BE2C (cell line): ENCODE results near the gene DDX52.

Experiments
- DNase-seq: peaks from one replicate; pipeline ENCODE4 v3.0.0-alpha.2; 2020
- H3K27me3 ChIP-seq: fragments of 250-450 bp; sonication (Bioruptor Pico); 2 replicates; pipeline ENCODE4 v1.5.1; 2020; ENCODE audit warnings: mild to moderate bottlenecking
- H3K36me3 ChIP-seq: fragments of 250-450 bp; sonication (Bioruptor Pico); 2 replicates; pipeline ENCODE4 v1.5.1; 2020; ENCODE audit warnings: mild to moderate bottlenecking
- H3K4me1 ChIP-seq: fragments of 250-450 bp; sonication (Bioruptor Pico); 2 replicates; pipeline ENCODE4 v1.5.1; 2020
- H3K4me3 ChIP-seq: 2 replicates; pipeline ENCODE4 v1.5.1; 2011; ENCODE audit warnings: low read depth, low read length
- H3K9me3 ChIP-seq: fragments of 250-450 bp; sonication (Bioruptor Pico); 2 replicates; pipeline ENCODE4 v1.5.1; 2020
- CTCF ChIP-seq: IDR thresholded peaks from 2 replicates; pipeline ENCODE4 v1.5.1; 2012; ENCODE audit warnings: mild to moderate bottlenecking, low read depth, low read length

DDX52 gene

DNA sequence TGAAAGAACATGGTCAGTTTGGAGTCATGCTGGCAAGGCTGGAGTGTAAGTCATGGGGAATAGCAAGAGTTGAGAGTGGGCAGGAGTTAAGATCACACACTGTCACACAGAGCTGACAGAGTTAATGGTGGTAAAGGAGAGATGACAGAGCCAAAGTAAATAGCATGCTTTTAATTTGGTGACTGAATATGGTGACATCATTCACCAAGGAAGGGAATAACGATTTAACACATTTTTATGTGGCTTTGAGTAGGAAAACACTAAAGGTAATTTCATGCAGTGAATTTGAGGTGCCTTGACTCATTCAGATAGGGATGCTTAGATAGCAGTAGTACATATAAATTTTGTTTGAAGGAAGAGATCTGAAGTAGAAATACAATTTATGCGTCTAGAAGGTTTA lies 76.1 kb downstream of the DDX52 start:
- no peaks in the 10 kb centered on the region for H3K27me3 ChIP-seq
- H3K4me3 ChIP-seq: no peak overlapping the region
- H3K9me3 ChIP-seq: no peaks in the 10 kb centered on the region
- H3K4me1 ChIP-seq: peaks cover 4% of the 10 kb centered on the region
- no peak for DNase-seq
- H3K36me3 ChIP-seq: peaks cover 30% of the 10 kb centered on the region
- TF ChIP-seq CTCF: no peak

- Histone ChIP-seq H3K36me3 (peaks cover 25% of the 10 kb centered on the region), H3K27me3 (no peaks in the 10 kb centered on the region), H3K4me3 (no peak overlapping the region), H3K4me1 (peaks cover 4% of the 10 kb centered on the region), H3K9me3 (no peaks in the 10 kb centered on the region)
- no peak for TF ChIP-seq CTCF
- no peak for DNase-seq
These were observed 79.0 kb downstream of the DDX52 start for GRCh38 chr17:37564252-37564651.

- peaks cover 18% of the 10 kb centered on the region for H3K36me3 ChIP-seq
- no peak for TF ChIP-seq CTCF
- DNase-seq: peak; percentile 9
- peaks cover 4% of the 10 kb centered on the region for H3K4me1 ChIP-seq
- no peaks in the 10 kb centered on the region for H3K9me3 ChIP-seq
- no peaks in the 10 kb centered on the region for H3K27me3 ChIP-seq
- H3K4me3 ChIP-seq: no peak overlapping the region
These were observed 81.1 kb downstream of the DDX52 start for GRCh38 chr17:37562016-37562745.
